NCI-H526 (cell line): ENCODE measurements around the gene RRAS2.
"Not testable (repeated sequence)": the region's sequence is repeated elsewhere in the genome, so short reads cannot be mapped to it uniquely, and the experiment has no call there.

Experiments
- DNase-seq, 2 experiments: peaks; one replicate each; lab custom pipeline; 2025; lab: John Stamatoyannopoulos, UW

RRAS2 gene

DNA sequence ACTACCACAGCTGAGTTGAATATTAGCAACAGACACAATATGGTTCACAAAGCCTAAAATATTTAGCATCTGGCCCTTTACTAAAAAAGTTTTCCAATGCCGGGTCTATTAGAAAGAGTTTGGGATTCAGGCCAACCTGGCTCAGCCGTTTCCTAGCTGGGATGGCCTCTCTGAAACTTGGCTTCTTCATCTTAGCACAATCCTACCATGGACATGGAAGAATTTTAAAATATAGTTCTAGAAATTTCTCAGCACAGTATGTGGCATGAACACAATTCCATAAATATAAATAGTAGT, 103.8 kb downstream of the RRAS2 start:
- DNase-seq = no peak

- no peak for DNase-seq
These were observed 104.3 kb downstream of the RRAS2 start for GRCh38 chr11:14254533-14255237.

DNA sequence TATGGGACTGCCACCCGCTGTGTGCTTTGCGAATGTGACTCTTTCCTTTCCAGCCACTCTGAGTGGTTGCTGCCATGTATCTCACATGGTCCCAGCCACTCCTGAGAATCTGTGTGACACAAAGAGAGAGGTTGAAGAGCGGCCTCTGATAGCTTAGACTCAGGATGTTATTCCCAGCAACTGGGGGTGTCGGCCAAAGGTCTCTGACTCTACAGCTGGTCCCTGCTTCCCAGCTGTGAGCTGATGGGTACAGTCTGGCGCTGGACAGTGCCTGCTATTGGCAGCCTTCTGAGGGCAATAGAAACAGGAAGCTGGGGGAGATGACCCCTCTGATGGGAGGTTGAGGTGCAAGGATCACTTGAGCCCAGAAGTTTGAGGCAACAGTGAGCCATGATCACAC, 105.1 kb downstream of the RRAS2 start:
- no peak for DNase-seq

DNA sequence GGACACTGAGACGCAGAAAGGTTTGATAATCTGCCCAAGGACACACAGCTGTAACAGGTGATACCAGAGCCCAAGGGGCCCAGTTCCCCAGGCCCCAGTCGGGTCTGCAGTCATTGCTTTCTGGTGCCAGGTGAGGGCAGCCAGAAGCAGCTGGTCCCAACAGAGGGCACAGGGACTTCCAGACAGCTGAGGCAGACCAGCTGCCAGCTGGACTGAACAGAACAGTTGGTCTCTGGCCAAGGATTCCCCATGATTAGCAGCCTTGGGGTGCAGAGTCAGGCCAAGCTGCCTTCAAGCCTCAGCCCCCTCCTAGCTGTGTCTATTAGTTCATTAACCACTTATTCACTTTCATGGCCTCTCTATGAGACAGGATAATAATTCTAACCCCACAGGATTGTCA, 105.6 kb downstream of the RRAS2 start:
- no peak for DNase-seq

GRCh38 chr11:14252501-14252900, 106.5 kb downstream of the RRAS2 start:
- DNase-seq = not testable (repeated sequence)

GRCh38 chr11:14251754-14252153, 107.2 kb downstream of the RRAS2 start:
- no peak for DNase-seq

- DNase-seq = peak; percentile 67 to 87
These were observed 109.6 kb downstream of the RRAS2 start for GRCh38 chr11:14249121-14249963.

GRCh38 chr11:14248580-14248981, 110.4 kb downstream of the RRAS2 start:
- DNase-seq = peak; percentile 85 to 90

DNA sequence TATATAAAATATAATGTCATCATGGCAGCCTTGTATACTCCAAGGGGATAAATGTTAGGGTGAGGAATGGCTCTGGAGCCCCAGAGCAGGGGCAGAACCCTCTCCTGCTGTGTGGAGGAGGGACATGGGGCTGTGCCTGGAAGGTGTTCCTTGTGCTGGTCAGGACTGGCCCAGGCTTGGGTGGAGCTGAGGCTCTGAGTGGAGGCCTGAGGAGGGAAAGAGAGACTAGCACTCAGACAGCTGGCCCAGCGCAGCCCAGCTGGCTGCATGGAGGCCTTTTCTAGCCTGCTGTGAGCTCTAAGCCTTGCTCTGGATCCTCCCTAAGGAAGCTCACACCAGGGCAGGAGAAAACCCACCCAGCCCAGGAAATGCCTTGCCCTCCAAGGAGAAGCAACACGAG, 113.5 kb downstream of the RRAS2 start:
- DNase-seq = no peak

DNA sequence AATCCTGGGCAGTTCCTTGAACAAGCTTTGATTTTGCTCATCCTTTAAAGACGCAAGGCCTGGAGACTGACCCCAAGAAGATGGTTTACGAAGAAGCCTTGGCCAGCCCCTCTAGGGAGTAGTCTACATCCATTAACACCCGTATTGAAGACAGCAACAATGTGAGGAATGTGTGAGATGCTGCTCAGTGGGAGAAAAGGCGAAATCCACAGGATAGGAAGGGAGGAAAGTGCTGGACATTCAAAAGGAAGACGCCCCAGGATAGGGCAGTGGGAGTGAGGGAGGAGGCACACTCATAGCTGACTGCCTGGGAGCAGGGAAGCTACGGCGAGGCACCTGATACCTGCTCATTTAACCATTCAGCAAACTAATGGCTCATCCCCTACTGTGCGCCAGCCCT, 114.1 kb downstream of the RRAS2 start:
- no peak for DNase-seq

- DNase-seq = no peak
These were observed 116.2 kb downstream of the RRAS2 start for GRCh38 chr11:14242733-14243132.

DNA sequence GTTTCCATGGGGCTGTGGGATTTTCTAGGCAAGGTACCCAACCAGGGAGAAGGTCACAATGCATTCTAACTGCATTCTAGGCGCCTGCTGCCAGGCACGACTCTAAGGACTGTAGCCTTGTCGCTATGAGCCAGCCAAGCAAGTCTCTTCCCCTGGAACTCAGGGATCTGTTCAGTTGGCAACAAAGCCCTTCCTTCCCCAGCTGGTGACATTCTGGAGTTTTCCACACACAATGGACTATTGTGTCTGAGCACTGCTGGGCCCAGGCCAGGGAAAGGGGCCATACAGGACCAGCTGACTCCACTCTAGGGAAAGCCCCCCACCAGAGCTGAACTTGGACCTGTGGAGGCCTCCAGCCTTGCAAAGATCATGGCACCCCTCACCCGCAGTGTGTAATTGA, 116.8 kb downstream of the RRAS2 start:
- no peak for DNase-seq

DNA sequence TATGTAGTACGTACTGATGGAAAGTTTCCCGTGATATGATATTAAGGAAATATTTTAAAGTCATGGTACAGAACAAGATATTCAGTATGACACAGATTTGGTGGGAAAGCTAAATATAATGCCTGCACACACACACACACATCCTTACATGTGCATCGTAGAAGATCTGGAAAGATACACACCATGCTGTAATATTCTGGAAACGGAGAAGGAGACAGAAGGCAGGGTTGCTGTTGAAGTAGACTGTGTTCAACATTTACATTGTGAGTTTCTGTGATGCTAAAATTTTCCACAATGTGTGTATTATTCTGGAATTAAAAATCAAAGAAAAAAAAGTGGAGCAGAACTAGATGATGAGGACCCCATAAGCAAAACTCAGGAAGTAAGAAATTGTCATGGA, 118.0 kb downstream of the RRAS2 start:
- DNase-seq = no peak

DNA sequence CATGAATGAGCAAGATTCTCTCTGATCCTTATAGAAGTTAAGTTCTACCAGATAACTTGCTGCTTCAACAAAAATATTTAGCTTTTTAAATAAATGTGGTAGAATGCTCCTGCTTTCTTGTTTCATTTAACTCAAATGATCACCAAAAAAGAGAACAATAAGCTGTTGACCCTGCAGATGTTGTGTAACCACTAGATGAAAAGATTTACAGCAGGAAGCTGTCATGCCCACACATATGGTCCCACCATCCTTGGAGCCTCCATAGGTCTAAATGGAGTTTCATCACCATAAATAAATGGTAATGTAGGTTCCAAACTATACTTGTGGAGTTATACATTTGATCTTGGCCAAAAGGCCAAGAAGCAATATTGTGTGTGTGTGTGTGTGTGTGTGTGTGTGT, 118.8 kb downstream of the RRAS2 start:
- DNase-seq = no peak

DNA sequence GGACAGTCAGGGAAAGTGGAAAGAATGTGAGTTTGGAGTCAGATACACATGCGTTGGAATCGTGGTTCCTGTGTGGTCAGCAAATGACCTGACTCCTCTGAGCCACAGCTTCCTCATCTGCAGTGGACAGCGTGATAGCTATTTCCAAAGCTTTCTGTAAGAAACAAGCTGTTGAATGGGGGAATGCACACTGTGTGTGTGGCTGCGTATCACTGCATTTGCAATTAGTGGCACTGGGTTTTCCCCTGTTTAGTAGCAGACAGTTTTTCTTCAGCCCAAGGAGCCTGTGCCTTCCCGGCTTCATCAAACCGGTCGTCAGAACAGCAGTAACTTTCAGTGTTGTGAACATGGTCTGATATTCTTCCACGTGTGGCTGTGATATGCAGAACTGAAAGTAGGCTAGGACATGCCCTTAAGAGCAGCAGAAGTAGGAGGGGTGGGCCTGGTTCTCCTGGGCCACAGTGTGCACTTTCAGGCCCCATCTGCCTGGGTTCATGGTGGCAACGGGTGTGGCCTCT, 121.5 kb downstream of the RRAS2 start:
- no peak for DNase-seq

DNA sequence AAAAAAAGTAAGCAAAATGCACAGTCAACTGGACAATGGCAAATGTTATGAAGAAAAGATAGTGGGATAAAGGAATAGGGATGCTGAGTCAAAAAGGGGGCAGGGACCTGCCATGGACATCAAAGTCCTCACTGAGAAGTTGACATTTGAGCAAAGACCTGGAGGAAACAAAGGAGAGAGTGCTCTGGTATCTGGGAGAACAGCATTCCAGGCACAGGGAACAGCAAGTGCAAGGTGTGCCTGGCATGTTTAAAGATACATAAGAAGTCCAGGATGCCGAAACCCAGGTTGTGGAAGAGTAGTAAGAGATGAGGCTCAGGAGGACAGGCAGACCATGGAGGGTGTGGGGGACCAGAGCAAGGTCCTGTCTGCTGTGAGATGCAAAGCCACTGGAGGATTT, 123.3 kb downstream of the RRAS2 start:
- no peak for DNase-seq

- DNase-seq = no peak
These were observed 124.5 kb downstream of the RRAS2 start for GRCh38 chr11:14234446-14234845.

DNA sequence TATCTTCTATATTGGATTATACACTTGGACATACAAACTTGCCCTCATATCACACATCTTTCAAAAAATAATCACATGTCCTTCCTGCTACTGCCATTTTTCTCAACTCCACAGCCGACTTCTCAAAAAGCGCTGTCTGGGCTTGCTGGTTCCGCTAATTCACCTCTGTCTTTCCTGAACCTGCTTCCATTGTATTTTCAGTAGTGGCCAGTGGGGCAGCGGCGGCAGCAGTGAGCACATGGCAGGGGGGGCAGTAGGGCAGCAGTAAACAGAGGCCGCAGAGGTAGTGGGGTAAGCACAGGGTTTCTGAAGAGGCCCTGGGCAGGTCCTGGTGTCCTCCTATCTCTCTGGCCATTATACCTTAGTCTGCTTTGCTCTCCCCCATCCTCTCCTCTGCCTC, 126.3 kb downstream of the RRAS2 start:
- DNase-seq = peak in 1 of 2 experiments; percentile 26

DNA sequence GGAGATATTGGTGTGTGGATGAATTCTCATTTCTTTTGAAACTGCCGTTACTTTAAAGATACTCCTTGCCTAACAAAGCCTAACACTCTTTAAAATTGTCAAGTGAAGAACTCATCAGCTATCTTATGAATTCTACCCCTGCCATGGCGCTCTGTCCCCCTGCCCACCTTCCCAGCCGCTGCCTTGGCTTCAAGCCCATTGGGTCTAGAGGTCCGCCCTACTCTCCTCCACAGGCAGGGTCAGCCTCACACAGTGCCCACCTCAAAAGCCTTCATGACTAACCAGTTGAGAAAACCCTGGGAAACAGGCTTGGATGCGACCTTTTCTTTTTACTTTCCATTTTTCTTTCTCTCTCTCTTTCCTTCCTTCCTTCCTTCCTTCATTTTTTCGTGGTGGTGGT, 128.6 kb downstream of the RRAS2 start:
- DNase-seq = no peak

DNA sequence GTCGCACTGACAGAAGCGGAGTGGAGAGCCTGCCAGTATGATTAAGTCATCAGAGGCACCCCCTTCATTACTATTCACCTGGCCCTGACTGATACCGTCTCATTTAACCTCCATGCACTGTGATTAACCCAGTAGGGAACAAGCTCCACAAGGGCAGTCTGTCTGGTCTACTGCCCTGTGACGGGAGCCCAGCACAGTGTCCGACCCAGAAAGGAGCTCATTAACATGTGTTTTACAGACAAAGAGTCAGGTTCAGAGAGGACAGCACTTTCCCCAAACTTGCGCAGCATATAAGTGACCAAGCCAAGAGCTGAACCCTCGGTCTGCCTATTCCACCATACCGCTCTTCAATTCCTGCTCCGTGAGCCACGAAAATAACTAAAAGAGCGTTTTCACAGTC, 129.5 kb downstream of the RRAS2 start:
- no peak for DNase-seq

GRCh38 chr11:14228356-14228755, 130.6 kb downstream of the RRAS2 start:
- no peak for DNase-seq
